Glutamatergic neuron (in vitro differentiated cells): Measurements from ENCODE around the gene AKT1S1. TPM values are rescaled to one million over a fixed set of nuclear protein-coding genes. Genes with fewer than 3 reads are reported as not detected.

Source experiments
- DNase-seq: peaks from one replicate; pipeline ENCODE4 v3.0.0; 2022
- H3K27ac Mint-ChIP-seq: one replicate; pipeline ENCODE4 v1.8.0; 2020; ENCODE audit warnings: mild to moderate bottlenecking, mixed read lengths, inconsistent platforms; ENCODE audit not compliant: unreplicated experiment
- H3K27me3 Mint-ChIP-seq: one replicate; pipeline ENCODE4 v1.8.0; 2020; ENCODE audit warnings: mild to moderate bottlenecking, moderate library complexity, mixed read lengths, inconsistent platforms; ENCODE audit not compliant: unreplicated experiment
- H3K36me3 Mint-ChIP-seq: one replicate; pipeline ENCODE4 v1.8.0; 2020; ENCODE audit warnings: mild to moderate bottlenecking, mixed read lengths, inconsistent platforms; ENCODE audit not compliant: unreplicated experiment
- H3K4me1 Mint-ChIP-seq: one replicate; pipeline ENCODE4 v1.8.0; 2020; ENCODE audit warnings: mild to moderate bottlenecking, low read depth, mixed read lengths, inconsistent platforms; ENCODE audit not compliant: unreplicated experiment
- H3K4me3 Mint-ChIP-seq: one replicate; pipeline ENCODE4 v1.8.0; 2020; ENCODE audit warnings: mild to moderate bottlenecking, mixed read lengths, inconsistent platforms; ENCODE audit not compliant: unreplicated experiment
- H3K9me3 Mint-ChIP-seq: one replicate; pipeline ENCODE4 v1.8.0; 2020; ENCODE audit warnings: mild to moderate bottlenecking, moderate library complexity, mixed read lengths, inconsistent platforms; ENCODE audit not compliant: unreplicated experiment
- CTCF ChIP-seq: fragments of 200-600 bp; sonication (generic); IDR thresholded peaks from one replicate; pipeline ENCODE4 v1.5.0; 2021; ENCODE audit not compliant: partially characterized antibody, unreplicated experiment
- total RNA-seq: library from RNA; stranded (reverse); fragmentation: NEBNext Ultra II Directional; extraction: Animal tissue kit (Norgen Biotek cat#: 25700); gene quantifications from one replicate; pipeline ENCODE4 v1.2.1, GENCODE V29; 2021; ENCODE audit not compliant: unreplicated experiment

AKT1S1 gene
- total RNA-seq, 1 donor from 2014 or later, result 23.7 TPM

- Mint-ChIP-seq H3K9me3 (peaks cover 10% of the 10 kb centered on the region), H3K4me3 (no peak overlapping the region), H3K27ac (no peak overlapping the region), H3K36me3 (no peaks in the 10 kb centered on the region), H3K4me1 (no peaks in the 10 kb centered on the region), H3K27me3 (peaks cover 12% of the 10 kb centered on the region)
- no peak for TF ChIP-seq CTCF
- no peak for DNase-seq
These were observed 16.6 kb downstream of the AKT1S1 start for GRCh38 chr19:49860336-49861102.

- no peaks in the 10 kb centered on the region for H3K4me1 Mint-ChIP-seq
- H3K27me3 Mint-ChIP-seq, result peaks cover 11% of the 10 kb centered on the region
- peaks cover 8% of the 10 kb centered on the region for H3K9me3 Mint-ChIP-seq
- H3K4me3 Mint-ChIP-seq, result no peak overlapping the region
- TF ChIP-seq CTCF, result no peak
- no peak overlapping the region for H3K27ac Mint-ChIP-seq
- H3K36me3 Mint-ChIP-seq, result no peaks in the 10 kb centered on the region
- DNase-seq, result no peak
These were observed 17.3 kb downstream of the AKT1S1 start for GRCh38 chr19:49859682-49860335.

GRCh38 chr19:49858088-49858985, 18.8 kb downstream of the AKT1S1 start:
- Mint-ChIP-seq H3K27me3 (peaks cover 11% of the 10 kb centered on the region), H3K4me3 (no peak overlapping the region), H3K4me1 (peaks cover 2% of the 10 kb centered on the region), H3K36me3 (no peaks in the 10 kb centered on the region), H3K27ac (peak overlapping the region; percentile 8), H3K9me3 (peaks cover 2% of the 10 kb centered on the region)
- no peak for TF ChIP-seq CTCF
- DNase-seq, result no peak

- no peak for DNase-seq
- Mint-ChIP-seq H3K36me3 (no peaks in the 10 kb centered on the region), H3K4me1 (peaks cover 4% of the 10 kb centered on the region), H3K27me3 (peaks cover 13% of the 10 kb centered on the region), H3K27ac (peak overlapping the region; percentile 55), H3K4me3 (no peak overlapping the region), H3K9me3 (peaks cover 7% of the 10 kb centered on the region)
- TF ChIP-seq CTCF, result no peak
These were observed 19.4 kb downstream of the AKT1S1 start for GRCh38 chr19:49857838-49858087.
